ENCODE results near the gene ANXA2.

DNA sequence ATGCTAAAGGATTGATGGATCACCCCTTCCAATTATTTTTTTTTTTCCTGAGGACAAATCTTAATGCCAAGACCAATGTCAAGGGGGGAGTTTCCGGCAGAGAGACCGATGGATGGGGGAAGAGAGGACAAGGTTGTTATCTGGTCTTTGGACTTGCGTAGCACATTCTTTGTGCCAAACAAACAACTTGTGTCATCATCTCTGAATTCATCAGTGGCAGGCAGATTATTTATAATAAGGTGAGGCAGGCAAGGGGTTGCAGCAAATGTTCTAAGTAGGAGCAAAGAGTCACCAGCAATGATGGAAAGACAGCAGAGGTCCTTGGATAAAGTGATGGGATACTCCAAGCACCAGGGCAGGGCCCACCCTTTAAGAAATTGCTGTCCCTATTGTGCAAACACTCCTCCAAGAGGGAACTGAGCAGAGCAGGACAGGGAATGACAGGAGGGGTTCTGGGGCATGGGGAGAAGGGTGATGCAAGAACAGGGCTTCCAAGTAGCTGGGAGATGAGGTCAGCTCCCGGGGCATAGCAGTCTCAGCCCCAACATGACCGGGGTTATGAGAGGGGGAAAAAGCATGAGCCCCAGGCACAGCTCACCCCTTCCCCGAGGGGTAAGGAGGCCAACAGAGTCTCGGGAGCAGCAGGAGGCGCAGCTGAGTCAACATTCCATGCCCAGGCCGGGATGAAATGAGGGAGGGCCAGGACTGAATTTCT is 57.4 kb downstream of the ANXA2 start:
- TF ChIP-seq CTCF (IDR thresholded peaks at IDR 0.05) (no peak), POLR2A (IDR thresholded peaks at IDR 0.05) (no peak)
